Upper lobe of right lung (tissue), 1 donor: Measurements from ENCODE around the gene PLK2. TPM values are rescaled to one million over a fixed set of nuclear protein-coding genes. Genes with fewer than 3 reads are reported as not detected.

Experiments
- ATAC-seq: fragments of 200-7000 bp; cut with Tn5 transposase; one replicate; pipeline ENCODE4 v1.9.1; 2020; ENCODE audit warnings: mild to moderate bottlenecking, moderate library complexity
- DNase-seq: peaks from one replicate; pipeline ENCODE4 v3.0.0-alpha.2; 2020
- H3K27ac ChIP-seq: fragments of 200-600 bp; one replicate; pipeline ENCODE4 v1.8.0; 2022
- H3K27me3 ChIP-seq: fragments of 200-600 bp; one replicate; pipeline ENCODE4 v1.8.0; 2022; ENCODE audit warnings: mild to moderate bottlenecking
- H3K36me3 ChIP-seq: fragments of 200-600 bp; one replicate; pipeline ENCODE4 v1.8.0; 2022
- H3K4me1 ChIP-seq: fragments of 200-600 bp; one replicate; pipeline ENCODE4 v1.8.0; 2022
- H3K4me3 ChIP-seq: fragments of 200-600 bp; one replicate; pipeline ENCODE4 v1.8.0; 2022; ENCODE audit warnings: mild to moderate bottlenecking
- H3K9me3 ChIP-seq: fragments of 200-600 bp; one replicate; pipeline ENCODE4 v1.8.0; 2022
- CTCF ChIP-seq: fragments of 200-600 bp; IDR thresholded peaks from one replicate; pipeline ENCODE4 v1.8.0; 2022; ENCODE audit warnings: antibody characterized with exemption
- intact Hi-C: fragments of 100-400 bp; cut with DNase I; formaldehyde crosslinking; loops from one replicate; pipeline ENCODE4 v1.11.0; 2022
- total RNA-seq: library from RNA; stranded (reverse); fragmentation: NEBNext Ultra II Directional; extraction: Animal tissue kit (Norgen Biotek cat#: 25700); gene quantifications from one replicate; pipeline ENCODE4 v1.2.1, GENCODE V29; 2021
- donor health status: DM: no; HTN: yes; CAD: no; lungs with severe emphysema.

Gene PLK2
- total RNA-seq, 1 donor from 2014 or later = 41.1 TPM

- ATAC-seq = no peak
Measured at GRCh38 chr5:58497921-58498320, 38.0 kb upstream of the PLK2 start.

GRCh38 chr5:58497386-58497785 lies 37.5 kb upstream of the PLK2 start:
- H3K4me3 ChIP-seq = no peak overlapping the region
- no peaks in the 10 kb centered on the region for H3K36me3 ChIP-seq
- DNase-seq (no peak), ATAC-seq (no peak)
- intact Hi-C loops = no loop called here
- no peaks in the 10 kb centered on the region for H3K27me3 ChIP-seq
- peaks cover 11% of the 10 kb centered on the region for H3K4me1 ChIP-seq
- H3K27ac ChIP-seq = no peak overlapping the region
- no peak for TF ChIP-seq CTCF
- H3K9me3 ChIP-seq = no peaks in the 10 kb centered on the region

More at GRCh38 chr5:58497921-58498320, 38.0 kb upstream of the PLK2 start:
- Histone ChIP-seq H3K9me3 (no peaks in the 10 kb centered on the region), H3K4me1 (peaks cover 11% of the 10 kb centered on the region), H3K36me3 (no peaks in the 10 kb centered on the region), H3K4me3 (no peak overlapping the region), H3K27ac (no peak overlapping the region), H3K27me3 (no peaks in the 10 kb centered on the region)
- TF ChIP-seq CTCF = no peak
- intact Hi-C loops = no loop called here
- DNase-seq = no peak

- intact Hi-C loops = no loop called here
Measured at GRCh38 chr5:58496488-58496887, 36.6 kb upstream of the PLK2 start.

GRCh38 chr5:58493141-58493540 lies 33.3 kb upstream of the PLK2 start:
- H3K36me3 ChIP-seq = no peaks in the 10 kb centered on the region

More at GRCh38 chr5:58496488-58496887, 36.6 kb upstream of the PLK2 start:
- ATAC-seq (no peak), DNase-seq (no peak)
- H3K4me3 ChIP-seq = no peak overlapping the region
- H3K4me1 ChIP-seq = peaks cover 11% of the 10 kb centered on the region
- peak; percentile 21 for TF ChIP-seq CTCF
- no peaks in the 10 kb centered on the region for H3K9me3 ChIP-seq
- H3K36me3 ChIP-seq = no peaks in the 10 kb centered on the region
- H3K27ac ChIP-seq = no peak overlapping the region
- H3K27me3 ChIP-seq = no peaks in the 10 kb centered on the region

GRCh38 chr5:58491216-58491892 lies 31.5 kb upstream of the PLK2 start, which contains the start of gene GAPT:
Gene GAPT, plus strand, starts transcription at chr5:58491435. Its CDS starts 3,102 bp downstream, at chr5:58494537.
- no peaks in the 10 kb centered on the region for H3K36me3 ChIP-seq
- H3K9me3 ChIP-seq = no peaks in the 10 kb centered on the region
- H3K4me3 ChIP-seq = peak within 1 kb of the TSS; percentile 5
- TF ChIP-seq CTCF = no peak
- no peaks in the 10 kb centered on the region for H3K4me1 ChIP-seq
- DNase-seq (no peak), ATAC-seq (peak; percentile 76)
- H3K27me3 ChIP-seq = peaks cover 11% of the 10 kb centered on the region
- intact Hi-C loops = no loop called here
- H3K27ac ChIP-seq = no peak within 1 kb of the TSS

More at GRCh38 chr5:58493141-58493540, 33.3 kb upstream of the PLK2 start:
- H3K4me1 ChIP-seq = no peaks in the 10 kb centered on the region
- ATAC-seq (no peak), DNase-seq (no peak)
- peaks cover 4% of the 10 kb centered on the region for H3K27me3 ChIP-seq
- no peaks in the 10 kb centered on the region for H3K9me3 ChIP-seq
- intact Hi-C loops = no loop called here
- no peak for TF ChIP-seq CTCF
- H3K27ac ChIP-seq = no peak overlapping the region
- no peak overlapping the region for H3K4me3 ChIP-seq
